Measurements from ENCODE around the gene GCHFR.
A peak's percentile ranks its signal among the peaks of the same experiment; 100 is the strongest.

The GCHFR gene

GRCh38 chr15:40773902-40774301 is 10.0 kb downstream of the GCHFR start:
- H3K4me3 ChIP-seq (ENCODE audit: control insufficient read depth in 1 of 7, extremely low read depth in 1 of 7, insufficient read depth in 4 of 7, low read depth in 2 of 7, low read length in 6 of 7), result no peak overlapping the region
- DNase-seq, result no peak
- no peaks in the 10 kb centered on the region for H3K27me3 ChIP-seq (replicated peaks in 2 of 5; ENCODE audit: control insufficient read depth in 4 of 5, insufficient read depth in 5 of 5, low read length in 4 of 5)
- CTCF ChIA-PET, result interaction anchor here (1.0 to 14.6 kb wide), 4 partner anchors 11 to 73 kb away, joined by 3 to 123 read pairs (median 5); no protein-coding TSS in a partner anchor
- no peaks in the 10 kb centered on the region for H3K9me3 ChIP-seq (ENCODE audit: control extremely low read depth in 1 of 5, control insufficient read depth in 4 of 5, insufficient read depth in 2 of 5, low read depth in 1 of 5, low read length in 4 of 5)
- H3K27ac ChIP-seq (ENCODE audit: insufficient read depth in 1 of 2, low read depth in 1 of 2, low read length in 2 of 2, poor library complexity in 1 of 2, severe bottlenecking in 2 of 2), result no peak overlapping the region
- POLR2A ChIA-PET, result no interaction called here
- H3K4me1 ChIP-seq (ENCODE audit: control extremely low read depth in 1 of 4, control insufficient read depth in 4 of 4, insufficient read depth in 4 of 4, low read length in 3 of 4), result peaks cover 0 to 27% (median 25%) of the 10 kb centered on the region in 4 experiments
- H3K36me3 ChIP-seq (ENCODE audit: control insufficient read depth in 4 of 4, insufficient read depth in 4 of 4, low read length in 3 of 4), result peaks cover 9 to 63% (median 45%) of the 10 kb centered on the region in 4 experiments
- WGBS (ENCODE audit: insufficient coverage), result 100% methylated on average over 1 of the region's 6 CpGs

- H3K9me3 ChIP-seq (ENCODE audit: control extremely low read depth in 1 of 5, control insufficient read depth in 4 of 5, insufficient read depth in 2 of 5, low read depth in 1 of 5, low read length in 4 of 5), result no peaks in the 10 kb centered on the region
Measured at GRCh38 chr15:40775007-40775406, 11.1 kb downstream of the GCHFR start.

GRCh38 chr15:40775740-40776536 is 12.1 kb downstream of the GCHFR start:
- CTCF ChIA-PET, result interaction anchor here (0.8 to 15.4 kb wide), 8 partner anchors 9 to 81 kb away, joined by 3 to 204 read pairs (median 3); partner anchors contain the start of genes GCHFR and RMDN3
- POLR2A ChIA-PET, result no interaction called here
- Histone ChIP-seq H3K9me3 (ENCODE audit: control extremely low read depth in 1 of 5, control insufficient read depth in 4 of 5, insufficient read depth in 2 of 5, low read depth in 1 of 5, low read length in 4 of 5) (no peaks in the 10 kb centered on the region), H3K4me3 (ENCODE audit: control insufficient read depth in 1 of 7, extremely low read depth in 1 of 7, insufficient read depth in 4 of 7, low read depth in 2 of 7, low read length in 6 of 7) (no peak overlapping the region), H3K27me3 (replicated peaks in 2 of 5; ENCODE audit: control insufficient read depth in 4 of 5, insufficient read depth in 5 of 5, low read length in 4 of 5) (no peaks in the 10 kb centered on the region), H3K4me1 (ENCODE audit: control extremely low read depth in 1 of 4, control insufficient read depth in 4 of 4, insufficient read depth in 4 of 4, low read length in 3 of 4) (peaks cover 0 to 7% (median 5%) of the 10 kb centered on the region in 4 experiments), H3K27ac (ENCODE audit: insufficient read depth in 1 of 2, low read depth in 1 of 2, low read length in 2 of 2, poor library complexity in 1 of 2, severe bottlenecking in 2 of 2) (no peak overlapping the region), H3K36me3 (ENCODE audit: control insufficient read depth in 4 of 4, insufficient read depth in 4 of 4, low read length in 3 of 4) (peaks cover 9 to 71% (median 55%) of the 10 kb centered on the region in 4 experiments)
- over 99% methylated on average over 13 of the region's 14 CpGs for WGBS (ENCODE audit: insufficient coverage)
- DNase-seq, result no peak

More at GRCh38 chr15:40775007-40775406, 11.1 kb downstream of the GCHFR start:
- Histone ChIP-seq H3K4me3 (ENCODE audit: control insufficient read depth in 1 of 7, extremely low read depth in 1 of 7, insufficient read depth in 4 of 7, low read depth in 2 of 7, low read length in 6 of 7) (no peak overlapping the region), H3K27me3 (replicated peaks in 2 of 5; ENCODE audit: control insufficient read depth in 4 of 5, insufficient read depth in 5 of 5, low read length in 4 of 5) (no peaks in the 10 kb centered on the region), H3K4me1 (ENCODE audit: control extremely low read depth in 1 of 4, control insufficient read depth in 4 of 4, insufficient read depth in 4 of 4, low read length in 3 of 4) (peaks cover 0 to 16% (median 14%) of the 10 kb centered on the region in 4 experiments), H3K27ac (ENCODE audit: insufficient read depth in 1 of 2, low read depth in 1 of 2, low read length in 2 of 2, poor library complexity in 1 of 2, severe bottlenecking in 2 of 2) (no peak overlapping the region), H3K36me3 (ENCODE audit: control insufficient read depth in 4 of 4, insufficient read depth in 4 of 4, low read length in 3 of 4) (peaks cover 9 to 74% (median 55%) of the 10 kb centered on the region in 4 experiments)
- no peak for DNase-seq
- ChIA-PET POLR2A (no interaction called here), CTCF (interaction anchor here (1.1 to 15.4 kb wide), 4 partner anchors 12 to 82 kb away, joined by 3 to 204 read pairs (median 4); partner anchors contain the start of gene RMDN3)
- 96% methylated on average over 10 of the region's 10 CpGs for WGBS (ENCODE audit: insufficient coverage)

- no peak for DNase-seq
Measured at GRCh38 chr15:40776537-40777141, 12.8 kb downstream of the GCHFR start.

GRCh38 chr15:40782609-40783227 is 18.9 kb downstream of the GCHFR start:
- H3K27ac ChIP-seq (ENCODE audit: insufficient read depth in 1 of 2, low read depth in 1 of 2, low read length in 2 of 2, poor library complexity in 1 of 2, severe bottlenecking in 2 of 2), result no peak overlapping the region
- 50% methylated on average over 8 of the region's 8 CpGs for WGBS (ENCODE audit: insufficient coverage)
- no peaks in the 10 kb centered on the region for H3K9me3 ChIP-seq (ENCODE audit: control extremely low read depth in 1 of 5, control insufficient read depth in 4 of 5, insufficient read depth in 2 of 5, low read depth in 1 of 5, low read length in 4 of 5)
- CTCF ChIA-PET, result interaction anchor here (0.6 to 15.4 kb wide), 26 partner anchors 10 to 193 kb away, joined by 3 to 204 read pairs (median 6); partner anchors contain the start of genes C15orf62, GCHFR, RAD51 and RMDN3
- H3K27me3 ChIP-seq (replicated peaks in 2 of 5; ENCODE audit: control insufficient read depth in 4 of 5, insufficient read depth in 5 of 5, low read length in 4 of 5), result no peaks in the 10 kb centered on the region
- POLR2A ChIA-PET, result no interaction called here
- peak; percentile 65 to 81 (median 79) for DNase-seq
- H3K4me1 ChIP-seq (ENCODE audit: control extremely low read depth in 1 of 4, control insufficient read depth in 4 of 4, insufficient read depth in 4 of 4, low read length in 3 of 4), result peaks cover 7 to 18% (median 11%) of the 10 kb centered on the region in 4 experiments
- H3K36me3 ChIP-seq (ENCODE audit: control insufficient read depth in 4 of 4, insufficient read depth in 4 of 4, low read length in 3 of 4), result peaks cover 0 to 20% (median 15%) of the 10 kb centered on the region in 4 experiments
- H3K4me3 ChIP-seq (ENCODE audit: control insufficient read depth in 1 of 7, extremely low read depth in 1 of 7, insufficient read depth in 4 of 7, low read depth in 2 of 7, low read length in 6 of 7), result no peak overlapping the region

More at GRCh38 chr15:40776537-40777141, 12.8 kb downstream of the GCHFR start:
- Histone ChIP-seq H3K27me3 (replicated peaks in 2 of 5; ENCODE audit: control insufficient read depth in 4 of 5, insufficient read depth in 5 of 5, low read length in 4 of 5) (no peaks in the 10 kb centered on the region), H3K9me3 (ENCODE audit: control extremely low read depth in 1 of 5, control insufficient read depth in 4 of 5, insufficient read depth in 2 of 5, low read depth in 1 of 5, low read length in 4 of 5) (no peaks in the 10 kb centered on the region), H3K4me3 (ENCODE audit: control insufficient read depth in 1 of 7, extremely low read depth in 1 of 7, insufficient read depth in 4 of 7, low read depth in 2 of 7, low read length in 6 of 7) (no peak overlapping the region), H3K4me1 (ENCODE audit: control extremely low read depth in 1 of 4, control insufficient read depth in 4 of 4, insufficient read depth in 4 of 4, low read length in 3 of 4) (no peaks in the 10 kb centered on the region), H3K36me3 (ENCODE audit: control insufficient read depth in 4 of 4, insufficient read depth in 4 of 4, low read length in 3 of 4) (peaks cover 9 to 70% (median 54%) of the 10 kb centered on the region in 4 experiments), H3K27ac (ENCODE audit: insufficient read depth in 1 of 2, low read depth in 1 of 2, low read length in 2 of 2, poor library complexity in 1 of 2, severe bottlenecking in 2 of 2) (no peak overlapping the region)
- 93% methylated on average over 11 of the region's 11 CpGs for WGBS (ENCODE audit: insufficient coverage)
- CTCF ChIA-PET, result interaction anchor here (0.8 to 15.4 kb wide), 7 partner anchors 8 to 107 kb away, joined by 3 to 204 read pairs (median 3); partner anchors contain the start of genes GCHFR and RMDN3
- POLR2A ChIA-PET, result no interaction called here

GRCh38 chr15:40785164-40785563 is 21.3 kb downstream of the GCHFR start:
- Histone ChIP-seq H3K4me1 (ENCODE audit: control extremely low read depth in 1 of 4, control insufficient read depth in 4 of 4, insufficient read depth in 4 of 4, low read length in 3 of 4) (peaks cover 7 to 37% (median 18%) of the 10 kb centered on the region in 4 experiments), H3K4me3 (ENCODE audit: control insufficient read depth in 1 of 7, extremely low read depth in 1 of 7, insufficient read depth in 4 of 7, low read depth in 2 of 7, low read length in 6 of 7) (no peak overlapping the region), H3K9me3 (ENCODE audit: control extremely low read depth in 1 of 5, control insufficient read depth in 4 of 5, insufficient read depth in 2 of 5, low read depth in 1 of 5, low read length in 4 of 5) (no peaks in the 10 kb centered on the region), H3K36me3 (ENCODE audit: control insufficient read depth in 4 of 4, insufficient read depth in 4 of 4, low read length in 3 of 4) (peaks cover 0 to 2% (median 0%) of the 10 kb centered on the region in 4 experiments), H3K27me3 (replicated peaks in 2 of 5; ENCODE audit: control insufficient read depth in 4 of 5, insufficient read depth in 5 of 5, low read length in 4 of 5) (no peaks in the 10 kb centered on the region), H3K27ac (ENCODE audit: insufficient read depth in 1 of 2, low read depth in 1 of 2, low read length in 2 of 2, poor library complexity in 1 of 2, severe bottlenecking in 2 of 2) (no peak overlapping the region)
- POLR2A ChIA-PET, result no interaction called here
- 85% methylated on average over 2 of the region's 3 CpGs for WGBS (ENCODE audit: insufficient coverage)
- CTCF ChIA-PET, result interaction anchor here (0.6 to 15.4 kb wide), 13 partner anchors 9 to 109 kb away, joined by 3 to 204 read pairs (median 4); partner anchors contain the start of genes C15orf62, DNAJC17, GCHFR and RMDN3
- no peak for DNase-seq

Measured in common myeloid progenitor, CD34-positive (primary cell).